ENCODE results near the gene DNAJC12.
"Not testable (repeated sequence)": the region's sequence is repeated elsewhere in the genome, so short reads cannot be mapped to it uniquely, and the experiment has no call there.

Gene DNAJC12

GRCh38 chr10:67858971-67859370 lies 21.0 kb upstream of the DNAJC12 start:
- no peak overlapping the region for H3K4me3 ChIP-seq (ENCODE audit: low read length)
- no peak for TF ChIP-seq ZNF274 (IDR thresholded peaks at IDR 0.05; ENCODE audit: low read depth, low read length)

GRCh38 chr10:67853512-67853911 lies 15.5 kb upstream of the DNAJC12 start:
- no peak for TF ChIP-seq ZNF274 (IDR thresholded peaks at IDR 0.05; ENCODE audit: low read depth, low read length)
- H3K4me3 ChIP-seq (ENCODE audit: low read length) = no peak overlapping the region

- no peak overlapping the region for H3K4me3 ChIP-seq (ENCODE audit: low read length)
- TF ChIP-seq ZNF274 (IDR thresholded peaks at IDR 0.05; ENCODE audit: low read depth, low read length) = no peak
Observed at GRCh38 chr10:67852761-67853160, 14.8 kb upstream of the DNAJC12 start.

GRCh38 chr10:67851186-67851585 lies 13.2 kb upstream of the DNAJC12 start:
- H3K4me3 ChIP-seq (ENCODE audit: low read length) = no peak overlapping the region
- no peak for TF ChIP-seq ZNF274 (IDR thresholded peaks at IDR 0.05; ENCODE audit: low read depth, low read length)

- TF ChIP-seq ZNF274 (IDR thresholded peaks at IDR 0.05; ENCODE audit: low read depth, low read length) = no peak
- H3K4me3 ChIP-seq (ENCODE audit: low read length) = peak overlapping the region; percentile 87
Observed at GRCh38 chr10:67849331-67850011, 11.5 kb upstream of the DNAJC12 start.

GRCh38 chr10:67843284-67843683 lies 5.3 kb upstream of the DNAJC12 start:
- no peak for TF ChIP-seq ZNF274 (IDR thresholded peaks at IDR 0.05; ENCODE audit: low read depth, low read length)

GRCh38 chr10:67841737-67842136 lies 3.7 kb upstream of the DNAJC12 start:
- TF ChIP-seq ZNF274 (IDR thresholded peaks at IDR 0.05; ENCODE audit: low read depth, low read length) = no peak
- no peak overlapping the region for H3K4me3 ChIP-seq (ENCODE audit: low read length)

More at GRCh38 chr10:67843284-67843683, 5.3 kb upstream of the DNAJC12 start:
- no peak overlapping the region for H3K4me3 ChIP-seq (ENCODE audit: low read length)

- H3K4me3 ChIP-seq (ENCODE audit: low read length) = no peak overlapping the region
- no peak for TF ChIP-seq ZNF274 (IDR thresholded peaks at IDR 0.05; ENCODE audit: low read depth, low read length)
Observed at GRCh38 chr10:67839951-67840350, 2.0 kb upstream of the DNAJC12 start.

GRCh38 chr10:67839511-67839910 lies 1.5 kb upstream of the DNAJC12 start:
- not testable (repeated sequence) for H3K4me3 ChIP-seq (ENCODE audit: low read length)

GRCh38 chr10:67836972-67837371 lies 1.0 kb downstream of the DNAJC12 start:
- H3K4me3 ChIP-seq (ENCODE audit: low read length) = no peak overlapping the region
- no peak for TF ChIP-seq ZNF274 (IDR thresholded peaks at IDR 0.05; ENCODE audit: low read depth, low read length)

- H3K4me3 ChIP-seq (ENCODE audit: low read length) = no peak overlapping the region
- TF ChIP-seq ZNF274 (IDR thresholded peaks at IDR 0.05; ENCODE audit: low read depth, low read length) = no peak
Observed at GRCh38 chr10:67836488-67836887, 1.5 kb downstream of the DNAJC12 start.

GRCh38 chr10:67835541-67836394 lies 2.2 kb downstream of the DNAJC12 start:
- H3K4me3 ChIP-seq (ENCODE audit: low read length) = not testable (repeated sequence)

GRCh38 chr10:67834375-67834774 lies 3.6 kb downstream of the DNAJC12 start:
- no peak overlapping the region for H3K4me3 ChIP-seq (ENCODE audit: low read length)
- TF ChIP-seq ZNF274 (IDR thresholded peaks at IDR 0.05; ENCODE audit: low read depth, low read length) = no peak

- no peak for TF ChIP-seq ZNF274 (IDR thresholded peaks at IDR 0.05; ENCODE audit: low read depth, low read length)
- no peak overlapping the region for H3K4me3 ChIP-seq (ENCODE audit: low read length)
Observed at GRCh38 chr10:67827811-67828210, 10.2 kb downstream of the DNAJC12 start.

GRCh38 chr10:67819768-67820204 lies 18.2 kb downstream of the DNAJC12 start:
- H3K4me3 ChIP-seq (ENCODE audit: low read length) = no peak overlapping the region
- no peak for TF ChIP-seq ZNF274 (IDR thresholded peaks at IDR 0.05; ENCODE audit: low read depth, low read length)
